Measurements from ENCODE around the gene ZNF501.

DNA sequence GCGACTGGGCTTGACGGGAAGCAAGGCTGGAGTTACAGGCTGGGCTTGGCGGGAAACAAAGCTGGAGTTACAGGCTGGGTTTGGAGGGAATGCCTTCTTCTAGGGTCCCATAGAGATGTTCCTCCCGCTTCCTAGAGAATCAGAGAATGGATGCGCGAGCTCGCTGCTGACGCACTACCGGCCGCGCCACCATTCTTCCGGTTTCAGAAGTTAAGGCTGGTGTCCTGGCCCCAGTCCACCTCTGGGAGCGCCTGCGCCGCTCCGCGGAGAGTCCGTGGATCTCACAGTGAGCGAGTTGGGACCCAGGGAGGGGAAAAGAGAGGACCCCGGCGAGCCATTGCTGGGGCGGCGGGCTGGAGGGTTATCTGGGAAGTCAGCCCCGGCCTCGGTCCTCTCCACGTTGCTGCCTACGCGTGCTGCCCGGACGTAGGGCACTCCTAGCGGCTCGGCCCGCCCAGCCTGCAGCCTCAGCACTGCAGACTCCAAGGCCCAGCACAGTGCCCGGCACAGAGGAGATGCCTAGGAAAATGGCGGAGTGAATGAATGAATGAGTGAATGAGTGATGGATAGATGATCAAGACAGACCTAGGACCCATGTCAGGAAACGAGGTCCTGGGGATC lies 16.9 kb upstream of the ZNF501 start, which contains the start of gene ZNF502:
- TF ChIP-seq CTCF (IDR thresholded peaks at IDR 0.05; ENCODE audit: poor library complexity, severe bottlenecking) (peak; percentile 66), POLR2AphosphoS5 (IDR thresholded peaks at IDR 0.05) (peak; percentile 69), RAD21 (conservative IDR thresholded peaks at IDR 0.05) (peak; percentile 45), EZH2 (IDR thresholded peaks at IDR 0.05; ENCODE audit: borderline replicate concordance, insufficient read depth, low read length, poor library complexity, severe bottlenecking) (no peak)
- TF ChIP-seq, protein P1, sequence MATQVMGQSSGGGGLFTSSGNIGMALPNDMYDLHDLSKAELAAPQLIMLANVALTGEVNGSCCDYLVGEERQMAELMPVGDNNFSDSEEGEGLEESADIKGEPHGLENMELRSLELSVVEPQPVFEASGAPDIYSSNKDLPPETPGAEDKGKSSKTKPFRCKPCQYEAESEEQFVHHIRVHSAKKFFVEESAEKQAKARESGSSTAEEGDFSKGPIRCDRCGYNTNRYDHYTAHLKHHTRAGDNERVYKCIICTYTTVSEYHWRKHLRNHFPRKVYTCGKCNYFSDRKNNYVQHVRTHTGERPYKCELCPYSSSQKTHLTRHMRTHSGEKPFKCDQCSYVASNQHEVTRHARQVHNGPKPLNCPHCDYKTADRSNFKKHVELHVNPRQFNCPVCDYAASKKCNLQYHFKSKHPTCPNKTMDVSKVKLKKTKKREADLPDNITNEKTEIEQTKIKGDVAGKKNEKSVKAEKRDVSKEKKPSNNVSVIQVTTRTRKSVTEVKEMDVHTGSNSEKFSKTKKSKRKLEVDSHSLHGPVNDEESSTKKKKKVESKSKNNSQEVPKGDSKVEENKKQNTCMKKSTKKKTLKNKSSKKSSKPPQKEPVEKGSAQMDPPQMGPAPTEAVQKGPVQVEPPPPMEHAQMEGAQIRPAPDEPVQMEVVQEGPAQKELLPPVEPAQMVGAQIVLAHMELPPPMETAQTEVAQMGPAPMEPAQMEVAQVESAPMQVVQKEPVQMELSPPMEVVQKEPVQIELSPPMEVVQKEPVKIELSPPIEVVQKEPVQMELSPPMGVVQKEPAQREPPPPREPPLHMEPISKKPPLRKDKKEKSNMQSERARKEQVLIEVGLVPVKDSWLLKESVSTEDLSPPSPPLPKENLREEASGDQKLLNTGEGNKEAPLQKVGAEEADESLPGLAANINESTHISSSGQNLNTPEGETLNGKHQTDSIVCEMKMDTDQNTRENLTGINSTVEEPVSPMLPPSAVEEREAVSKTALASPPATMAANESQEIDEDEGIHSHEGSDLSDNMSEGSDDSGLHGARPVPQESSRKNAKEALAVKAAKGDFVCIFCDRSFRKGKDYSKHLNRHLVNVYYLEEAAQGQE (IDR thresholded peaks at IDR 0.05; ENCODE audit: borderline replicate concordance): no peak

Data from neural cell (in vitro differentiated cells).